Central memory CD8-positive, alpha-beta T cell (primary cell): ENCODE results near the gene SKI.

ENCODE experiments used
- ATAC-seq: fragments of 150-1000 bp; cut with Tn5 transposase; replicated peaks from 2 replicates; pipeline ENCODE4 v1.10.0; 2022; ENCODE audit warnings: mild to moderate bottlenecking, moderate FRiP score, moderate number of reproducible peaks; ENCODE audit not compliant: poor library complexity, severe bottlenecking; ENCODE audit errors: extremely low read depth
- DNase-seq, 2 donors: peaks; one replicate each; pipeline ENCODE4 v3.0.0; 2021; ENCODE audit warnings: low spot score in 2 of 2
- H3K27ac Mint-ChIP-seq: one replicate; pipeline ENCODE4 v1.8.0; 2022; ENCODE audit warnings: low read depth, mild to moderate bottlenecking, moderate library complexity, mixed read lengths
- H3K27me3 Mint-ChIP-seq: one replicate; pipeline ENCODE4 v1.8.0; 2022; ENCODE audit warnings: mixed read lengths
- H3K36me3 Mint-ChIP-seq: one replicate; pipeline ENCODE4 v1.8.0; 2022; ENCODE audit warnings: mild to moderate bottlenecking, moderate library complexity, mixed read lengths; ENCODE audit not compliant: insufficient read depth
- H3K4me1 Mint-ChIP-seq: one replicate; pipeline ENCODE4 v1.8.0; 2022; ENCODE audit warnings: mixed read lengths
- H3K4me3 Mint-ChIP-seq: one replicate; pipeline ENCODE4 v1.8.0; 2022; ENCODE audit warnings: mild to moderate bottlenecking, moderate library complexity, mixed read lengths
- H3K9me3 Mint-ChIP-seq: one replicate; pipeline ENCODE4 v1.8.0; 2022; ENCODE audit warnings: mixed read lengths

SKI gene

DNA sequence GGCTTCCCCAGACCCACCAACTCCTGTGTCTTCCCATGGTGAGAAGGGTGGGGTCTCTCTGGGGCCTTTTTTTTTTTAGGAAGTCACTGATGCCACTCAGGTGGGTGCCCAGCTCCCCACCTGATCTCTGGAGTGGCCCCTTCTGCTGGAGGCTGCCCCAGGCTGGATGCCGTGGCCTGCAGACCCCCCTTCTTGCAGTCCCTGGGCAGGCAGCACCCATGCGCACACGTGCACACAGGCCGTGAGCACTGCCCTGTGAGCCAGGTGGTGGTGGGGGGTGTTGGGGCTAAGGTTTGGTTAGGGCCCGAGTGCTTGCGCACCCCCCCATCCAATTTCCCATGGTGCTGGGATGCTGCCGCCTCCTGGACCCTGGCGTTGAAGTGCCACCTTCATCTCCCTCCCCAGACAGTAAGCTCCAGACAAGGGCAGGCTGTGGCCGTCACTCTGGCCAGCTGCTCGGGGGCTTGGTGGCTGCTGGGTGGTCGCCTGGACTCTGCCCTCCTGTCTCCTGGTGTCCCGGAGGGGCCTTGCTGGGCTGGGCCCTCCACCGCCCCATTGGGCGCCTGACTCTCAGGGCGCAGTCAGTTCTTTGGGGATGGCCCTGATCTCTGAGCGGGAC lies 50.6 kb downstream of the SKI start:
- Mint-ChIP-seq H3K27ac (no peak overlapping the region), H3K27me3 (no peaks in the 10 kb centered on the region), H3K36me3 (peaks cover 19% of the 10 kb centered on the region), H3K9me3 (no peaks in the 10 kb centered on the region), H3K4me3 (no peak overlapping the region), H3K4me1 (peaks cover 6% of the 10 kb centered on the region)
- no peak for ATAC-seq
- no peak for DNase-seq

DNA sequence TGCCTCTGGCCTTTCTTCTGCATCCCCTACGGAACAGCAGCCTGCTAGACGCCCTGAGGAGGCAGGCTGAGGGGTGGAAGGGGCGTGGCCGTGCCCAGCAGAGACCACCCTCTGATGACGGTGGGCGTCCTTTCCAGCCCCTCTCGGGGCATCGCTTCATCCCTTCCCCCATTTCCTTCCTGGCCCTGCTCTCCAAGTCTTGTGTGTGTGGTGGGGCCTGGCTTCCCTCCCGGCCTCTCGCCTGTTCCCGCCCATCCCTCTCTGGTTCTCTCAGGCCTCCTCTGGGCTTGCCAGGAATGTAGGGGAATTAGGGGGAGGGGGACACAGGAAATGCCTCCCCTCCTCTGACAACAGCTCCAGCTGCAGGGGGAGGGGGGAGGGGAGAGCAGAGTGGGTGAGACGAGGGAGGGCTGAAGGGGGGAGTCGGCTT lies 51.1 kb downstream of the SKI start:
- no peak for DNase-seq
- H3K27me3 Mint-ChIP-seq = no peaks in the 10 kb centered on the region
- H3K4me3 Mint-ChIP-seq = no peak overlapping the region
- H3K27ac Mint-ChIP-seq = peak overlapping the region; percentile 90
- H3K4me1 Mint-ChIP-seq = peaks cover 6% of the 10 kb centered on the region
- ATAC-seq = no peak
- peaks cover 18% of the 10 kb centered on the region for H3K36me3 Mint-ChIP-seq
- no peaks in the 10 kb centered on the region for H3K9me3 Mint-ChIP-seq

DNA sequence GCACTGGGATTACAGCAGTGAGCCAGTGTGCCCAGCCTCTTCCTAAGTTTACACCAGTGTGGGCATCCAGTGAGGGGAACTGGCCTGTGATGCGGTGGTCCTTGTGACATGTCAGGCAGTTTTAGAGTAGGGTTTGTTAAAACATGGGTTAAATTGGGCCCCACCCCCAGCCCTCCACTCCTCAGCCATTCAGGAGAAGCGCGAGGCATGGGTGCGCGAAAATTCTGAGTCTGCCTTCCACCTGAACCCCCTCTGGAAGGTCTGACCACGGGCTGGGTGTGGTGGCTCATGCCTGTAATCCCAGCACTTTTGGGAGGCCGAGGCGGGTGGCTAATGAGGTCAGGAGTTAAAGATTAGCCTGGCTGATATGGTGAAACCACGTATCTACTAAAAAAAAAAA lies 51.7 kb downstream of the SKI start:
- Mint-ChIP-seq H3K27ac (peak overlapping the region; percentile 90), H3K9me3 (no peaks in the 10 kb centered on the region), H3K36me3 (peaks cover 18% of the 10 kb centered on the region), H3K4me3 (no peak overlapping the region), H3K4me1 (peaks cover 6% of the 10 kb centered on the region), H3K27me3 (no peaks in the 10 kb centered on the region)
- no peak for ATAC-seq
- no peak for DNase-seq

DNA sequence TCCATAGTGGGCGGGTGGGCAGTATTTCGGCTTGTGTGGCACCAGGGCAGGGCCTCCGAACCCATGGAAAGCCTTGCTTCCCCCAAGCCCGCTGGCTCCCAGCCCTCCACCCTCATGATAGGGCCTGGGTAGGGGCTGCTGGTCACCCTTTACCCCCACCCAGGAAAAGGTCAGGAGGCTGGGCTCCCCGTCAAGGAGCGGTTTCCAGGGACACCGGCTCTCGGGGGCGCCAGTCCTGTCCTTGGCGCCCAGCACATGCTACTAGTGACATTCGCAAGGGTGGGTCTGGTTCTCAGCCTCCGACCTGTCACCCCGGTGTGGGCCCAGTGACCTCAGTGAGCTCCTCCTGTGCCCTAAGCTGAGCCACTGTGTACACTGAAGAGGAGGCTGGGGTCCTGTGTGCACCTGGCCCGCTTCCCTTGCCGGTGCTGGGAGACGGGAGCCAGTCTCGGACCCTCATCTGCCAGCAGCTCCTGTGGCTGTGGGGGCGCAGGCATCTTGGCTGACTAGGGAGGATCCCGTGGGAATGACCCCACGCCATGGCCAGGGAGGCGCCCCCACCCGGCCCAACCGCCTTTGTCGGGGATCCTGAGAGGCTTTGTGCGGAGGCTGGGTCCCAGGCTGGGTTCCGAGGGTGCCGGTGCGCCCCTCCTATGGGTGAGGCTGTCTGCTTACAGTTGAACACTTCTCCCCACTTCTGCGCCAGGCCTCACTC lies 54.6 kb downstream of the SKI start:
- H3K4me3 Mint-ChIP-seq = no peak overlapping the region
- ATAC-seq (no peak), DNase-seq (no peak)
- peaks cover 9% of the 10 kb centered on the region for H3K36me3 Mint-ChIP-seq
- no peak overlapping the region for H3K27ac Mint-ChIP-seq
- H3K27me3 Mint-ChIP-seq = no peaks in the 10 kb centered on the region
- no peaks in the 10 kb centered on the region for H3K9me3 Mint-ChIP-seq
- H3K4me1 Mint-ChIP-seq = peaks cover 10% of the 10 kb centered on the region

DNA sequence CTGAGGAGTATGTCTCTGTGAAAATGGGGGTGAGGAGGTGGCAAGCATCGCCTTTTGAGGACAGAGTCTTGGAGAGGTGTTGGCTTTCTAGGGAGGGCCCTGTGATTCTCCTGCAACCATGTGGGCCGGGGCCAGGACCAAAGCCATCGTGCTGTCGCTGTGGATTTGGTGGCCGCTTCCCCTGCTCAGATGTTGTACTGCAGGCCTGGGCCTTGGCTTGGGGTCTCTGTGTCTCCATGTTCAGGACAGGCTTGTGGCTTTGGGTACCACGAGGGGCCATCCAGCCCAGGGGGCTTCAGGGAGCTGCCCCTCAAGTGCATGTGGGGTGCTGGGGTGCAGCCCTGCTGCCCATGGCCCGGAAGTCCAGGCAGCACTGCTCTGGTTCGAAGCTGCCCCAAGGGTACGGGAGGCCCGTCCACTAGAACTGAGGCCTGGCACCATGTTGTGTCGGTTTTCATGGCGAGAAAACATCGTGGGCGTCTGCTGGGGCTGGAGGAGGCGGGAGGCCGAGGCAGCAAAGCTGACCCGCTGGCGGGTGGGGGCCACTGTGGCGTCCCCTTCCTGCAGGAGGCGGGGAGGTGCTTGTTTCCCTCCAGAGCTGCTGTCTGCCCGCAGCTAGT lies 55.4 kb downstream of the SKI start:
- H3K4me3 Mint-ChIP-seq = no peak overlapping the region
- H3K9me3 Mint-ChIP-seq = no peaks in the 10 kb centered on the region
- ATAC-seq (no peak), DNase-seq (no peak)
- peaks cover 10% of the 10 kb centered on the region for H3K4me1 Mint-ChIP-seq
- H3K27ac Mint-ChIP-seq = no peak overlapping the region
- peaks cover 9% of the 10 kb centered on the region for H3K36me3 Mint-ChIP-seq
- H3K27me3 Mint-ChIP-seq = no peaks in the 10 kb centered on the region

DNA sequence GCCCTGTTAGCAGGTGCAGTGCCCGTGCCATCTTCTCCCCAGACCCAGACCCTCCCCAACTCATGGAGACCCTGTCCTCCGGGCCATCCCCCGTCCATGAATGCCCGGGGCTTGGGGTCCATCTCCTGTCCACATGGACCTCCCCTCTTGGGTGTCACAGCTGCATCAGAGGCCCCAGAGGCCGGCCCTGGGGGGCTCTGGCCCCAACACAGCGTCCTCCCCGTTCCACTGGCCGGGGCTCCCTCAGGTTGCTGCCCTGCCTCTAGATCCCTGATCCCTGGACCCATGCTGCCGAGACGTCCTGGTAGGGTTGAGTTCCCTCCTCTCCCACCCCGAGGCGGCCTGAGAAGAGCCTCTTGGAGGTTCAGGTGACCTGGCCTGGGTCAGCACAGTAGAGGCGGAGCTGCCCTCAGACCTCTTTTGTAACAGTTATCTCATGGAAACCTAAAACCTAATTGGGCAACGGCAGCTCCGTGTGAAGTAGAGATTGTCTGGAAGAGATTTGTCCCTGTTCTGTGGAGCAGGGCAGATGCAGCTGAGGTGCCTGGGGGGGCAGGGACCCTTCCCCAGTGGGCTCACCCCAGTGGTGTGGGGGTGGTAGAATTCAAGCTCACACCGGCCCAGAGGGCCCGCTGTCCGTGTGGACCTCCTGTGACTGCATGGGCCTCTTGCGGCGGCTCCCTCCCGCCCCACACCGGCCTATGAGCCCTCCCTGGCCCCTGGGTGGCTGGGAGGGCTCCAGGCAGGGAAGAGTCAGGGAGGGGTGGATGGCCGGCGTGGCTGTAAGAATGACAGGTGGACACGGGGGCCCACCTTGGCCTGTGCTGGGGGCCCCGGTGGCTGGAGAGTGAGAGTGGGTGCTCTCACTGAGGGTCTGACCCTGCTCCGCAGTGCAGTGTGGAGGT lies 56.1 kb downstream of the SKI start:
- H3K27ac Mint-ChIP-seq = no peak overlapping the region
- no peaks in the 10 kb centered on the region for H3K27me3 Mint-ChIP-seq
- no peak for ATAC-seq
- peaks cover 10% of the 10 kb centered on the region for H3K4me1 Mint-ChIP-seq
- no peak for DNase-seq
- peaks cover 10% of the 10 kb centered on the region for H3K36me3 Mint-ChIP-seq
- no peaks in the 10 kb centered on the region for H3K9me3 Mint-ChIP-seq
- H3K4me3 Mint-ChIP-seq = no peak overlapping the region

DNA sequence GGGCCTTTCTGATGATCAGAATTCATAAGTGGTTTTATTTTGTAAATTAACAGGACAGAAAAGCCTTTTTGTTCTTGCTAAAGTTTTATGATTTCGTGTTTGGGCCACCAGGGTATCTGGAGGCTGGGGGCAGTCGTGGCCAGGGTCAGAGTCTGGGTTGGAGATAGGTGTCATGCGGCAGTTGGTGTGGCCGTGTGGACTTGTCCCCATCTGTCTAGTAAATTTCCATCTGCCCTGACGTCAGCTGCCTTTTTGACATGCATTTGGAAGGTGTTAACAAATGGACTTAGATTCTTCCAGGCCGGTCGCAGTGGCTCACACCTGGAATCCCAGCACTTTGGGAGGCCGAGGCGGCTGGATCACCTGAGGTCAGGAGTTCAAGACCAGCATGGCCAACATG lies 56.8 kb downstream of the SKI start:
- no peaks in the 10 kb centered on the region for H3K27me3 Mint-ChIP-seq
- peaks cover 8% of the 10 kb centered on the region for H3K36me3 Mint-ChIP-seq
- H3K4me3 Mint-ChIP-seq = no peak overlapping the region
- no peaks in the 10 kb centered on the region for H3K9me3 Mint-ChIP-seq
- DNase-seq (no peak), ATAC-seq (no peak)
- H3K4me1 Mint-ChIP-seq = peaks cover 15% of the 10 kb centered on the region
- H3K27ac Mint-ChIP-seq = no peak overlapping the region

DNA sequence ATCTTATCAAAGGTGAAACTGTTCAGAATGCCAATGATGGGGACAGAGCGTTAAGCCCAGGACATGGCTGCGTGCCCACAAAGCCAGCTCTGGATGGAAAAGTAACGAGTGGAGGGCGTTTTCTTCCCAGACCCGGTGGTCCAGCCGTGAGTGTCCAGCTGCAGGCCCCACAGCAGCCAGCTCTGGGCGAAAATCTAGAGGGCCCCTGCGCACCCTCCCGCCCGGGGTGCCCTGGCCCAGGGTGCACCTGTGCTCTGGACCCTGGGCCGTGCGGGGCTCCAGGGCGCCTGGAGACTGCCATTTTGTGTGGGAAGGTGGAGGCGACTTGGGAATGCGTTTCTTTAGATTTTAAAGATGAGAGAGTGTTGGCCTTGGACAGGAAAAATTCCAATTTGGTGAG lies 58.8 kb downstream of the SKI start:
- ATAC-seq (no peak), DNase-seq (no peak)
- Mint-ChIP-seq H3K4me1 (peaks cover 33% of the 10 kb centered on the region), H3K36me3 (peaks cover 10% of the 10 kb centered on the region), H3K27ac (peak overlapping the region; percentile 55), H3K27me3 (no peaks in the 10 kb centered on the region), H3K9me3 (no peaks in the 10 kb centered on the region), H3K4me3 (no peak overlapping the region)

DNA sequence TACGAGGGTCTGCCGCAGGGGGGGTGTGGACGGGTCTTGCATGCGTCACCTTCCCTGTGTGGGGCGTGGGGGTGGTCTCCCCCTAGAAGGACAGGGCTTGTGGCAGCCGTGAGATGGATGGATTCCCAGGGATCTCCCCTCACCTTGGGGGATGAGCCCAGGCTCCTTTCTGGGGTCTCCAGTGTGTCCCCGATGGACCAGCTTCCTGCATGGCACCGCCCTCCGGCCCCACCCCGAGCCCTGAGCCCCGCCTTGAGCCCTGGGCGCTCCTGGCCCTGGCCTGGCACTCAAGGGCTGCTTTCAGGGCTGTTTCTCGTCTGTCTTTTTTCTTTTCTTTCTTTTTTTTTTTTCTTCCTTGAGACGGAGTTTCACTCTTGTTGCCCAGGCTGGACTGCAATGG lies 59.5 kb downstream of the SKI start:
- peak overlapping the region; percentile 44 for H3K4me3 Mint-ChIP-seq
- peak overlapping the region; percentile 29 for H3K27ac Mint-ChIP-seq
- H3K36me3 Mint-ChIP-seq = peaks cover 16% of the 10 kb centered on the region
- ATAC-seq (no peak), DNase-seq (no peak)
- H3K4me1 Mint-ChIP-seq = peaks cover 33% of the 10 kb centered on the region
- H3K27me3 Mint-ChIP-seq = no peaks in the 10 kb centered on the region
- H3K9me3 Mint-ChIP-seq = no peaks in the 10 kb centered on the region

DNA sequence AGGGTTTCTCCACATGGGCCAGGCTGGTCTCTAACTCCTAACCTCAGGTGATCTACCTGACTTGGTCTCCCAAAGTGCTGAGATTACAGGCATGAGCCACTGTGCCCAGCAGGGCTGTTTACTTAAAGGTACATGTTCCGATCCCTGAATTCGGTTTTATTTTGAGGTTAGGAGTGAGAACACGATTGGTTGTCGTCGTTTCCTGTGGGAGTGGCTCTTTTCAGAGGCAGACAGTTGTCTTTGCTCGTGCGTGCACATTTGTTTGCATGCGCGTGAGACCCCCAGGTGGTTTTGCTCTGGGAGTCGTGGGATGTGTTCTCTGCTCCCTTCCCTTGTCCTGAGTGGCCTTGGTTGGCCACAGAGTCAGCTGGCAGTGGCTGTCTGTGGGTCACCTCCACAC lies 60.2 kb downstream of the SKI start:
- no peak for ATAC-seq
- peak overlapping the region; percentile 44 for H3K4me3 Mint-ChIP-seq
- peak overlapping the region; percentile 29 for H3K27ac Mint-ChIP-seq
- DNase-seq = no peak
- no peaks in the 10 kb centered on the region for H3K27me3 Mint-ChIP-seq
- H3K9me3 Mint-ChIP-seq = no peaks in the 10 kb centered on the region
- peaks cover 14% of the 10 kb centered on the region for H3K36me3 Mint-ChIP-seq
- peaks cover 36% of the 10 kb centered on the region for H3K4me1 Mint-ChIP-seq

DNA sequence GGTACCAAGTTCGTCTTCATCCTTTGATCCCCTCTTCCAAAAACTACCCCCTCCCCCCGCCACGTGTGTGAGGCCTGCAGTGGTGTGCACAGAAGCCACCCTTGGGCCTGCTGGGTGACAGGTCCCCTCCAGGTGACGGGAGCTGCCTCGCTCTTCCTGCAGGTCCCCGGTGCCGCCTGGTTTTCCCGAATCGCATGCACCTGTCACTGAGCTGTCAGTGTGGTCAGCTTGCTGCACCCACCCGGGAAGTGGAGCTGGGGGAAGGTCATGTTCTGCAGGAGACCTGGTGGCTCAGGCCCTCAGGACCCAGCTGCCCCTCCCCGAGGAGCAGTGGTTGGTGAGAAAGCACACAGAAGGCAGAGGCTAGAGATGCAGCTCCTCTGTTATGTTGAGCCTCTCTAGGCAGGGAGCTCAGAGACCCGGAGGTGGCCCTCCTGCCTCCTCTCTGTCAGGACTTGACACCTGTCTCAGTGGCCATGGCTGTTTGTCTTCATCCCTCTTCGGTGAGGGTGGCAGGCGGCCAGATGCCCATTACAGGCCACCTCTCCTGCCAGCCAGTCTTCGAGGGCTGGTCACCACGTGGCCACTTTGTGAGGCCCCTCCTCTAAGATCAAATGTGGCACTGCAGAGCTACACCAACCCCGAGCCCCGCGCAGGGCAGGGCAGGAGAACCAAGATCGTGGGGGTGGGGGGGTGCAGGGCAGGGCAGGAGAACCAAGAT lies 60.9 kb downstream of the SKI start:
- H3K4me3 Mint-ChIP-seq = peak overlapping the region; percentile 44
- H3K27ac Mint-ChIP-seq = peak overlapping the region; percentile 99
- H3K4me1 Mint-ChIP-seq = peaks cover 42% of the 10 kb centered on the region
- H3K9me3 Mint-ChIP-seq = no peaks in the 10 kb centered on the region
- DNase-seq (no peak), ATAC-seq (no peak)
- H3K36me3 Mint-ChIP-seq = peaks cover 14% of the 10 kb centered on the region
- no peaks in the 10 kb centered on the region for H3K27me3 Mint-ChIP-seq

DNA sequence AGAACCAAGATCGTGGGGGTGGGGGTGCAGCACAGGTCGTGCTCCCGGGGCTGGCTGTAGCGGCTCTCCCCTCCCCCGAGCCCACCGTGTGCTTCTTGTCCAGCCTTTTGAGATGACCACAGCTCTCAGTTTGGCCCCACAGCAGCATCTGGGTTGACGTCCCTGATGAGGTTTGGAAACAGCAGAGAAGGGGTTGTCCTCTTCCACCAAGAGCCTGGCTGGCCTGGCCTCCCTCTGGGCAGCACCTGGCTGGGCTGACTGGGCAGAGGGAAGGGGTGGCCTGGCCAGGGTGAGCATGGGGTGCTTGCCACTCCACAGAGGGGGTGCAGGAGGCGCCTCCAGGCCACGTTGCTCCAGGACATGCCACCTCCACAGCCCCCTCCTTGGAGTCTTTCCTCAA lies 61.5 kb downstream of the SKI start:
- peaks cover 14% of the 10 kb centered on the region for H3K36me3 Mint-ChIP-seq
- ATAC-seq (no peak), DNase-seq (no peak)
- H3K9me3 Mint-ChIP-seq = no peaks in the 10 kb centered on the region
- peak overlapping the region; percentile 84 for H3K4me3 Mint-ChIP-seq
- H3K27ac Mint-ChIP-seq = peak overlapping the region; percentile 99
- H3K4me1 Mint-ChIP-seq = peaks cover 44% of the 10 kb centered on the region
- no peaks in the 10 kb centered on the region for H3K27me3 Mint-ChIP-seq
